Omental fat pad (tissue), 4 donors: ENCODE results near the gene TBC1D32. TPM values are rescaled to one million over a fixed set of nuclear protein-coding genes. Genes with fewer than 3 reads are reported as not detected.
"Not testable (repeated sequence)": the region's sequence is repeated elsewhere in the genome, so short reads cannot be mapped to it uniquely, and the experiment has no call there.

Experiments used
- ATAC-seq: fragments of 150-250 bp; one replicate; pipeline ENCODE4 v1.9.1; 2016; ENCODE audit warnings: mild to moderate bottlenecking, moderate library complexity; ENCODE audit not compliant: low FRiP score
- DNase-seq: peaks from one replicate; pipeline ENCODE4 v3.0.0-alpha.2; 2019; ENCODE audit warnings: low spot score
- total RNA-seq, 4 donors: library from RNA; depleted of rRNA; stranded (reverse); fragments of >200 nt; gene quantifications; one replicate each; pipeline ENCODE4 v1.1.0, GENCODE V29; 2016
- TF ChIP-seq, protein P1 (sequence below), 3 donors: fragments of 450-650 bp; IDR thresholded peaks; one replicate each; pipeline ENCODE4 v1.5.1; 2016 to 2017; ENCODE audit warnings: antibody characterized with exemption in 3 of 3, mild to moderate bottlenecking in 3 of 3, moderate library complexity in 2 of 3

Gene TBC1D32
- total RNA-seq, 4 donors from 2014 or later: 4.6 to 11.4 (median 7.4) TPM

DNA sequence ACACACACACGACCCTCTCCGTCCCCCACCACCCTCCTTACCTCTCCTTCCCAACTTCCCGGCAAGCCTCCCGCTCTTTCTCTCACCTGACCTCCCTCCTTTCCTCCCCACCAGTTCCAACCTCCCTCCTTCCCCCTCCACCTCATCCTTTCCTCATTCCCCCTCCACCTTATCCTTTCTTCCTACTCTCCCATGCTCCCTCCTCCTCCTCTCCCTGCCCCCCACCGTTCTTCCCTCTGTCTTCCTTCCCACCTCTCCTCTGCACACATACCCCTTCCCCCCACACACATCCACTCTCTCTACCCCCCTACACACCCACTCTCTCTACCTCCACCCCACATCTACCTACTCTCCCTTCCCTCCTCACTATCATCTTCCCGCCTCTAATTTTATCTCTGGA is 144.2 kb downstream of the TBC1D32 start:
- DNase-seq: no peak
- TF ChIP-seq, protein P1, sequence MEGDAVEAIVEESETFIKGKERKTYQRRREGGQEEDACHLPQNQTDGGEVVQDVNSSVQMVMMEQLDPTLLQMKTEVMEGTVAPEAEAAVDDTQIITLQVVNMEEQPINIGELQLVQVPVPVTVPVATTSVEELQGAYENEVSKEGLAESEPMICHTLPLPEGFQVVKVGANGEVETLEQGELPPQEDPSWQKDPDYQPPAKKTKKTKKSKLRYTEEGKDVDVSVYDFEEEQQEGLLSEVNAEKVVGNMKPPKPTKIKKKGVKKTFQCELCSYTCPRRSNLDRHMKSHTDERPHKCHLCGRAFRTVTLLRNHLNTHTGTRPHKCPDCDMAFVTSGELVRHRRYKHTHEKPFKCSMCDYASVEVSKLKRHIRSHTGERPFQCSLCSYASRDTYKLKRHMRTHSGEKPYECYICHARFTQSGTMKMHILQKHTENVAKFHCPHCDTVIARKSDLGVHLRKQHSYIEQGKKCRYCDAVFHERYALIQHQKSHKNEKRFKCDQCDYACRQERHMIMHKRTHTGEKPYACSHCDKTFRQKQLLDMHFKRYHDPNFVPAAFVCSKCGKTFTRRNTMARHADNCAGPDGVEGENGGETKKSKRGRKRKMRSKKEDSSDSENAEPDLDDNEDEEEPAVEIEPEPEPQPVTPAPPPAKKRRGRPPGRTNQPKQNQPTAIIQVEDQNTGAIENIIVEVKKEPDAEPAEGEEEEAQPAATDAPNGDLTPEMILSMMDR (IDR thresholded peaks at IDR 0.05): no peak
- ATAC-seq: no peak

DNA sequence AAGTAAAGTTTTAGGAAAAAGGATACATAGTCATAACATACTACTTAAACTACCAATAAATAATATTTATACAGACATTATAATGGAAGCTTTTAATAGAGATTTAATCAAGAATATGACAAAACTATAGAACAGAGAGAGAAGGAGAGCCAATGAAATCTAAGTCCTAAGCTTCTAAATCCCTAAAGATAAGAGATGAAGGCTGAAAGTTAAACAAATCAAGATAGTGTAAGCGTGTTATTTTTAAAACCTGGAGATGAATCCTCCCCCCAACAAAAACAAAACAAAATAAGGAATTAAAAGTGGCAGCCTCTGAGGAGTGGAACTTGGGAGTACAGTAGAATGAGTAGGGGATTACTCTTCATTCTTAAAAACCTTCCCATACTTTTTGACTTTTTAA is 145.9 kb downstream of the TBC1D32 start:
- TF ChIP-seq, protein P1 (IDR thresholded peaks at IDR 0.05): no peak
- DNase-seq: no peak

DNA sequence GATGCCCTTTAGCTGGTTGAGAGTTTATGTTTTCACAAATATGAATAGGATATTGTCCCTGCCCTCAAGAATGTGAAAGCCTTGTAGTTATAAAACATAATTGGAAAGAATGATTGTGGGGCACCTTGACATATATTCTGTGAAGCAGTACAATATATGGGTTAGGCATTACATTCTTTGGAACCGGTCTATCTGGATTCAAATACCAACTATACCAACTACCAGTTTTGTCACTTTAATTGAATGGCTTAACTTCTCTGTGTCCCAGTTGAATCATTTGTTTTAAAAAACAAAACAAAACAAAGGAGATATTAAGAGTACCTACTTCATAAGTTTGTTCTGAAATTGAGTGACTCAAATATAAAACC is 146.5 kb downstream of the TBC1D32 start:
- no peak for ATAC-seq
- DNase-seq: no peak
- TF ChIP-seq, protein P1 (IDR thresholded peaks at IDR 0.05): no peak

More for the DNA sequence above, 145.9 kb downstream of the TBC1D32 start:
- ATAC-seq: no peak

DNA sequence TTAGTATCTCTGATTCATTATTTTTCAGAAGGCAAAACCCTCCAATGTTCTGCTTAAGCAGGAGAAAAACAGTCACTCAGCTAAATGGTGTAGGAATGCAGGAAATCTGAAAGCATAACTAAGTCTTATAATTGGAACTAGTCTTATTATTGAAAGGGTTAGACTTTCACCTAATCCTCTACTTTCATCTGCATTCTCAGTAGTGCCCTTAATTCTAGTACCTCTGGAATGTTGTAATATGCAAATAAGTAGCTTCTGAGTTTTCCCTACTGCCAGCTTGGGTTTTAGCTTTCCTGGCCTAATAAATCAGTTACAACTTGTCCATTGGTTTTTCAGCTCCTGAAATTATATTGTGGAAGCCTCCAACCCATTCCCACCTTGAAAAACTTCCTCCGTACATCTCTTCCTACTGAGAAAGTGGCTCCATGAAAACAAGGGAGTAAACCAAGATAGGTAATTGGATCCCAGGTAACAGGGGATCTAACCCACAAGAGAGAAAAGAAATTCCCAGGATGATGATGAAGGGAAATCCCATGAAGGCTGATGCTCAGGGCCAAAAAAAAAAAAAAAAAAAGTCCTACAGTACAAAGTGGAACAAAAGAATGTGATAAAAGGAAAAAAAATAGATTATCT is 147.0 kb downstream of the TBC1D32 start:
- DNase-seq: no peak
- ATAC-seq: no peak
- TF ChIP-seq, protein P1 (IDR thresholded peaks at IDR 0.05): no peak

- DNase-seq (no peak), ATAC-seq (no peak)
- TF ChIP-seq, protein P1 (IDR thresholded peaks at IDR 0.05): no peak
These were observed 150.5 kb downstream of the TBC1D32 start for GRCh38 chr6:121183742-121184141.

- TF ChIP-seq, protein P1 (IDR thresholded peaks at IDR 0.05): no peak
- no peak for ATAC-seq
- no peak for DNase-seq
These were observed 158.5 kb downstream of the TBC1D32 start for GRCh38 chr6:121175827-121176226.

DNA sequence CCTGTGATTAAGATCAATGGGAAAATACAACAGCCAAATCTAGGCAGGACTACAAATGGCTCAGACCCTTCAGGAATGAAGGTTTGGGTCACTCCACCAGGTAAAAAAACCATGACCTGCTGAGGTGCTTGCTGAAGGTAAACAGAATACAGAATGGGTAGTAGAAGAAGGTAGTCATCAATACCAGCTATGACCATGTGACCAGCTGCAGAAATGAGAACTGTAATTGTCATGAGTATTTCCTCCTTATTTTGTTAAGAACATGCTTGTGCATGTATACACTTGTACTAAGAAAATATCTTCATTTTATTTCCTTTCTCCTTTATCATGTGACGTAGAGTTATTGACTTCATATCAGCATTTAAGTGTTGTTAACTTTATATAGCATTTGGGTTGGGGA is 161.8 kb downstream of the TBC1D32 start:
- not testable (repeated sequence) for ATAC-seq, DNase-seq
